B cell (primary cell): ENCODE results near the gene TCP10L. TPM values are rescaled to one million over a fixed set of nuclear protein-coding genes. Genes with fewer than 3 reads are reported as not detected.
A peak's percentile ranks its signal among the peaks of the same experiment; 100 is the strongest.

Experiments
- ATAC-seq: fragments of 200-7000 bp; cut with Tn5 transposase; one replicate; pipeline ENCODE4 v1.10.0; 2021; ENCODE audit warnings: low read depth, mild to moderate bottlenecking, moderate number of reproducible peaks, moderate library complexity
- CTCF ChIA-PET: fragments of 350-600 bp; sonication (Branson Sonifier 250); formaldehyde crosslinking; loops from one replicate; lab custom pipeline; 2021; ENCODE audit warnings: antibody characterized with exemption, inconsistent platforms; lab: Charles Lee
- POLR2A ChIA-PET: fragments of 350-600 bp; sonication (Branson Sonifier 250); formaldehyde crosslinking; loops from one replicate; lab custom pipeline; 2021; ENCODE audit warnings: antibody characterized with exemption; lab: Charles Lee
- DNase-seq: peaks from one replicate; pipeline ENCODE4 v3.0.0; 2013
- H2AFZ ChIP-seq: 2 replicates; pipeline ENCODE4 v1.6.1; 2012; ENCODE audit warnings: mild to moderate bottlenecking, low read depth, low read length; ENCODE audit not compliant: insufficient read depth, poor library complexity, severe bottlenecking
- H3K27ac ChIP-seq, 2 donors: 1 replicate in 1 of 2; 2 replicates in 1 of 2; pipeline ENCODE4 v1.5.1; 2012 to 2013; ENCODE audit warnings: low read length in 2 of 2, mild to moderate bottlenecking in 2 of 2, moderate library complexity in 1 of 2
- H3K27me3 ChIP-seq, 4 experiments: fragments of 200-600 bp in 1 of 4; sonication (generic) in 1 of 4; replicated peaks in 1 of 4; 1 replicate in 2 of 4; 2 replicates in 2 of 4; pipeline versions ENCODE4 v1.6.1 to v1.7.0; 2013 to 2016; ENCODE audit warnings: low read length in 3 of 4, mild to moderate bottlenecking in 2 of 4, mixed read lengths in 1 of 4, moderate library complexity in 1 of 4; ENCODE audit not compliant: insufficient read depth in 4 of 4, control insufficient read depth in 3 of 4; ENCODE audit errors: control extremely low read depth in 1 of 4
- H3K36me3 ChIP-seq, 2 experiments: replicated peaks in 1 of 2; 1 replicate in 1 of 2; 2 replicates in 1 of 2; pipeline versions ENCODE4 v1.6.1 to v1.7.1; 2013; ENCODE audit warnings: low read length in 1 of 2; ENCODE audit not compliant: insufficient read depth in 2 of 2, control insufficient read depth in 1 of 2; ENCODE audit errors: control extremely low read depth in 1 of 2, extremely low read depth in 1 of 2
- H3K4me1 ChIP-seq, 2 donors: fragments of 200-600 bp in 1 of 2; sonication (generic) in 1 of 2; 1 replicate in 1 of 2; 2 replicates in 1 of 2; pipeline versions ENCODE4 v1.5.1 to v1.6.1; 2013 to 2017; ENCODE audit warnings: low read length in 2 of 2; ENCODE audit not compliant: control insufficient read depth in 2 of 2, insufficient read depth in 2 of 2
- H3K4me2 ChIP-seq: replicated peaks from 2 replicates; pipeline ENCODE3; 2012; ENCODE audit warnings: mild to moderate bottlenecking, low read depth, low read length; ENCODE audit not compliant: poor library complexity, severe bottlenecking
- H3K4me3 ChIP-seq, 5 experiments: fragments of 200-600 bp in 1 of 5; sonication (generic) in 1 of 5; 1 replicate in 3 of 5; 2 replicates in 2 of 5; pipeline versions ENCODE4 v1.5.1 to v1.7.0; 2011 to 2016; ENCODE audit warnings: low read length in 4 of 5, mild to moderate bottlenecking in 4 of 5, low read depth in 2 of 5, control low read depth in 1 of 5, moderate library complexity in 1 of 5; ENCODE audit not compliant: insufficient read depth in 1 of 5; ENCODE audit errors: control extremely low read depth in 1 of 5, extremely low read depth in 1 of 5
- H3K79me2 ChIP-seq: fragments of 200-600 bp; sonication (generic); one replicate; pipeline ENCODE4 v1.6.0; 2016; ENCODE audit warnings: low read length; ENCODE audit not compliant: control insufficient read depth, insufficient read depth
- H3K9ac ChIP-seq: fragments of 200-600 bp; sonication (generic); 2 replicates; pipeline ENCODE4 v1.6.1; 2017; ENCODE audit warnings: mild to moderate bottlenecking, low read length, moderate library complexity
- H3K9me3 ChIP-seq, 3 donors: one replicate each; pipeline versions ENCODE4 v1.6.1 to v1.7.1; 2013; ENCODE audit warnings: low read length in 2 of 3; ENCODE audit not compliant: control insufficient read depth in 2 of 3, insufficient read depth in 1 of 3; ENCODE audit errors: control extremely low read depth in 1 of 3
- H4K20me1 ChIP-seq: 2 replicates; pipeline ENCODE4 v1.6.0; 2012; ENCODE audit warnings: mild to moderate bottlenecking, low read length; ENCODE audit not compliant: insufficient read depth, control insufficient read depth, poor library complexity, severe bottlenecking
- H3K27ac Mint-ChIP-seq: one replicate; pipeline ENCODE4 v1.8.0; 2021; ENCODE audit warnings: mixed read lengths
- H3K27me3 Mint-ChIP-seq: one replicate; pipeline ENCODE4 v1.8.0; 2021; ENCODE audit warnings: mixed read lengths
- H3K4me1 Mint-ChIP-seq: one replicate; pipeline ENCODE4 v1.8.0; 2021; ENCODE audit warnings: mixed read lengths
- H3K4me3 Mint-ChIP-seq: one replicate; pipeline ENCODE4 v1.8.0; 2021; ENCODE audit warnings: mixed read lengths
- H3K9me3 Mint-ChIP-seq: one replicate; pipeline ENCODE4 v1.8.0; 2022; ENCODE audit warnings: mixed read lengths; ENCODE audit not compliant: insufficient read depth
- CTCF ChIP-seq: fragments of 200-600 bp; IDR thresholded peaks from one replicate; pipeline ENCODE4 v1.8.0; 2022; ENCODE audit warnings: antibody characterized with exemption, mild to moderate bottlenecking
- EZH2 ChIP-seq: IDR thresholded peaks from 2 replicates; pipeline ENCODE4 v1.6.1; 2012; ENCODE audit warnings: borderline replicate concordance, low read depth, mild to moderate bottlenecking, moderate library complexity, low read length; ENCODE audit not compliant: insufficient read depth, poor library complexity, severe bottlenecking
- WGBS: methylation state at CpG from one replicate; pipeline ENCODE4 v1.1.5; 2013; ENCODE audit warnings: missing lambda C conversion rate; ENCODE audit not compliant: insufficient coverage; 5-methylcytosine and 5-hydroxymethylcytosine counted together
- intact Hi-C: fragments of 100-400 bp; cut with micrococcal nuclease; formaldehyde crosslinking; loops from one replicate; pipeline ENCODE4 v1.10.0; 2022
- polyA plus RNA-seq: library from polyadenylated mRNA; depleted of rRNA; stranded (reverse); fragments of >200 nt; gene quantifications from 2 replicates; pipeline ENCODE4 v1.2.3, GENCODE V29; 2012
- total RNA-seq, 2 donors: library from RNA; stranded (reverse); fragments of 120-200 nt in 1 of 2; gene quantifications; 1 replicate in 1 of 2; 2 replicates in 1 of 2; pipeline versions ENCODE4 v1.2.3 to v1.2.4, GENCODE V29; 2013 to 2022

The TCP10L gene
- total and polyA plus RNA-seq, 2 donors (not counting 1 experiment from before 2014, with no cell fraction given), result 0.39 TPM

DNA sequence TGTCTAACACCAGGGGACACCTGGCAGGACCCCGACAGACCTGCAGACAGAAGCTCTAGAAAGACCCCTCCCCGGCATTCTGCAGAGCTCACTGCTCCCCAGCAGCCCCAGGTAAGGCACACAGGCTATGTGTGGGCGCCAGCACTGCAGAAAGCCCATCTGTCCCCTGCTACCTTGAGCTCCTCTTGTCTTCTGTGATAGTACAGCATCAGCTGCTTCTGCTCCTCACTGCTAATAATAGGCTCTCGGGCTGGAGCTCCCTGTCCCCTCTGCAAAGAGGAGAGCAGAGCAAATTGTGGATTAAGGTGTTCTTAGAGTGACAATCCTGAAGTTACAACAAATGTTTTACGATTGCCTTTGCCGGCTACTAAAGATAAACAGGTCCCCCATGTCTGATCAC is 16.8 kb upstream of the TCP10L start:
- DNase-seq (no peak), ATAC-seq (no peak)
- Histone ChIP-seq H3K9ac (no peak overlapping the region), H3K27me3 (no peaks in the 10 kb centered on the region), H3K4me3 (no peak overlapping the region), H3K4me1 (no peaks in the 10 kb centered on the region), H3K36me3 (peaks cover 13 to 60% of the 10 kb centered on the region in 2 experiments), H3K27ac (no peak overlapping the region), H2AFZ (no peak overlapping the region), H4K20me1 (peaks cover 6% of the 10 kb centered on the region), H3K4me2 (no peak overlapping the region), H3K79me2 (peaks cover 16% of the 10 kb centered on the region), H3K9me3 (no peaks in the 10 kb centered on the region)
- intact Hi-C loops, result loop anchor here (5.0 kb wide), 1 partner anchor 735 kb away; no protein-coding TSS in a partner anchor
- ChIA-PET CTCF (interaction anchor here (2.0 to 4.6 kb wide), 3 partner anchors 10 to 821 kb away, joined by 12 to 21 read pairs (median 15); partner anchors contain the start of gene CFAP298), POLR2A (no interaction called here)
- no peak for TF ChIP-seq CTCF
- no peak for TF ChIP-seq EZH2
- Mint-ChIP-seq H3K27ac (no peak overlapping the region), H3K4me3 (no peak overlapping the region), H3K4me1 (peaks cover 4% of the 10 kb centered on the region), H3K27me3 (no peaks in the 10 kb centered on the region), H3K9me3 (no peaks in the 10 kb centered on the region)
- WGBS, result 98% methylated on average over 5 of the region's 6 CpGs

- H3K4me2 ChIP-seq, result no peak overlapping the region
Measured at GRCh38 chr21:32599526-32599925, 14.2 kb upstream of the TCP10L start.

More at GRCh38 chr21:32599526-32599925, 14.2 kb upstream of the TCP10L start:
- Mint-ChIP-seq H3K27me3 (no peaks in the 10 kb centered on the region), H3K4me3 (no peak overlapping the region), H3K9me3 (no peaks in the 10 kb centered on the region), H3K27ac (no peak overlapping the region), H3K4me1 (peaks cover 4% of the 10 kb centered on the region)
- H3K36me3 ChIP-seq, result peaks cover 7 to 37% of the 10 kb centered on the region in 2 experiments
- 86% methylated on average over 6 of the region's 8 CpGs for WGBS
- ChIA-PET POLR2A (no interaction called here), CTCF (interaction anchor here (2.0 to 4.6 kb wide), 5 partner anchors 8 to 19 kb away, joined by 8 to 21 read pairs (median 10); partner anchors contain the start of gene CFAP298)
- no peak overlapping the region for H3K9ac ChIP-seq
- ATAC-seq, result peak; percentile 64
- H3K27me3 ChIP-seq, result no peaks in the 10 kb centered on the region
- H3K4me1 ChIP-seq, result no peaks in the 10 kb centered on the region
- DNase-seq, result peak; percentile 25
- no peak overlapping the region for H2AFZ ChIP-seq
- H3K27ac ChIP-seq, result no peak overlapping the region
- no peak overlapping the region for H3K4me3 ChIP-seq
- intact Hi-C loops, result no loop called here
- TF ChIP-seq CTCF (no peak), EZH2 (no peak)
- H3K9me3 ChIP-seq, result no peaks in the 10 kb centered on the region
- peaks cover 6% of the 10 kb centered on the region for H4K20me1 ChIP-seq
- H3K79me2 ChIP-seq, result no peaks in the 10 kb centered on the region
